GM23338 (cell line): ENCODE data around the gene NKD1.
A peak's percentile ranks its signal among the peaks of the same experiment; 100 is the strongest.

ENCODE experiments used
- CREB1 ChIP-seq: fragments of 250-450 bp; sonication (Bioruptor Pico); IDR thresholded peaks from 2 replicates; pipeline ENCODE4 v1.5.0; 2020; ENCODE audit warnings: low read depth, mild to moderate bottlenecking, moderate library complexity
- ETS1 ChIP-seq: IDR thresholded peaks from 2 replicates; pipeline ENCODE4 v1.6.1; 2016; ENCODE audit warnings: antibody characterized with exemption
- EZH2 ChIP-seq: fragments of 200-600 bp; sonication (generic); IDR thresholded peaks from one replicate; pipeline ENCODE4 v1.8.0; 2017; ENCODE audit warnings: antibody characterized with exemption, mild to moderate bottlenecking, low read depth; ENCODE audit not compliant: unreplicated experiment
- EZH2phosphoT487 ChIP-seq: fragments of 200-600 bp; sonication (generic); IDR thresholded peaks from one replicate; pipeline ENCODE4 v1.8.1; 2018; ENCODE audit warnings: antibody characterized with exemption; ENCODE audit not compliant: unreplicated experiment
- JUNB ChIP-seq: IDR thresholded peaks from one replicate; pipeline ENCODE4 v1.6.1; 2016; ENCODE audit warnings: antibody characterized with exemption; ENCODE audit not compliant: unreplicated experiment
- NANOG ChIP-seq: IDR thresholded peaks from 2 replicates; pipeline ENCODE4 v1.6.1; 2016; ENCODE audit warnings: antibody characterized with exemption, borderline replicate concordance
- POLR2AphosphoS5 ChIP-seq: IDR thresholded peaks from 2 replicates; pipeline ENCODE4 v1.6.1; 2016; ENCODE audit warnings: antibody characterized with exemption, low read depth
- STAT1 ChIP-seq: IDR thresholded peaks from one replicate; pipeline ENCODE4 v1.6.1; 2016; ENCODE audit warnings: antibody characterized with exemption; ENCODE audit not compliant: unreplicated experiment
- ZNF114 ChIP-seq: fragments of 250-450 bp; sonication (Bioruptor Pico); IDR thresholded peaks from 2 replicates; pipeline ENCODE4 v1.5.0; 2020; ENCODE audit warnings: mild to moderate bottlenecking, moderate library complexity
- ZNF331 ChIP-seq: fragments of 250-450 bp; sonication (Bioruptor Pico); IDR thresholded peaks from 2 replicates; pipeline ENCODE4 v1.5.0; 2020; ENCODE audit warnings: low read depth, mild to moderate bottlenecking, moderate library complexity
- ZNF462 ChIP-seq: fragments of 250-450 bp; sonication (Bioruptor Pico); IDR thresholded peaks from 2 replicates; pipeline ENCODE4 v1.5.0; 2020; ENCODE audit warnings: mild to moderate bottlenecking, moderate library complexity
- TF ChIP-seq, protein P1 (sequence below), 2 experiments: fragments of 200-600 bp in 1 of 2; sonication (generic) in 1 of 2; conservative IDR thresholded peaks; 2 replicates each; pipeline versions ENCODE4 v1.5.1 to v1.6.1; 2016 to 2017; ENCODE audit warnings: antibody characterized with exemption in 2 of 2, low read depth in 2 of 2, mild to moderate bottlenecking in 2 of 2, moderate library complexity in 1 of 2
- TF ChIP-seq, protein P2 (sequence below): IDR thresholded peaks from one replicate; pipeline ENCODE4 v1.6.1; 2018; ENCODE audit warnings: antibody characterized with exemption; ENCODE audit not compliant: unreplicated experiment

- TF ChIP-seq, protein P1, sequence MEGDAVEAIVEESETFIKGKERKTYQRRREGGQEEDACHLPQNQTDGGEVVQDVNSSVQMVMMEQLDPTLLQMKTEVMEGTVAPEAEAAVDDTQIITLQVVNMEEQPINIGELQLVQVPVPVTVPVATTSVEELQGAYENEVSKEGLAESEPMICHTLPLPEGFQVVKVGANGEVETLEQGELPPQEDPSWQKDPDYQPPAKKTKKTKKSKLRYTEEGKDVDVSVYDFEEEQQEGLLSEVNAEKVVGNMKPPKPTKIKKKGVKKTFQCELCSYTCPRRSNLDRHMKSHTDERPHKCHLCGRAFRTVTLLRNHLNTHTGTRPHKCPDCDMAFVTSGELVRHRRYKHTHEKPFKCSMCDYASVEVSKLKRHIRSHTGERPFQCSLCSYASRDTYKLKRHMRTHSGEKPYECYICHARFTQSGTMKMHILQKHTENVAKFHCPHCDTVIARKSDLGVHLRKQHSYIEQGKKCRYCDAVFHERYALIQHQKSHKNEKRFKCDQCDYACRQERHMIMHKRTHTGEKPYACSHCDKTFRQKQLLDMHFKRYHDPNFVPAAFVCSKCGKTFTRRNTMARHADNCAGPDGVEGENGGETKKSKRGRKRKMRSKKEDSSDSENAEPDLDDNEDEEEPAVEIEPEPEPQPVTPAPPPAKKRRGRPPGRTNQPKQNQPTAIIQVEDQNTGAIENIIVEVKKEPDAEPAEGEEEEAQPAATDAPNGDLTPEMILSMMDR (conservative IDR thresholded peaks at IDR 0.05; ENCODE audit: low read depth in 2 of 2), result peak; percentile 35 to 63
- TF ChIP-seq, protein P2, sequence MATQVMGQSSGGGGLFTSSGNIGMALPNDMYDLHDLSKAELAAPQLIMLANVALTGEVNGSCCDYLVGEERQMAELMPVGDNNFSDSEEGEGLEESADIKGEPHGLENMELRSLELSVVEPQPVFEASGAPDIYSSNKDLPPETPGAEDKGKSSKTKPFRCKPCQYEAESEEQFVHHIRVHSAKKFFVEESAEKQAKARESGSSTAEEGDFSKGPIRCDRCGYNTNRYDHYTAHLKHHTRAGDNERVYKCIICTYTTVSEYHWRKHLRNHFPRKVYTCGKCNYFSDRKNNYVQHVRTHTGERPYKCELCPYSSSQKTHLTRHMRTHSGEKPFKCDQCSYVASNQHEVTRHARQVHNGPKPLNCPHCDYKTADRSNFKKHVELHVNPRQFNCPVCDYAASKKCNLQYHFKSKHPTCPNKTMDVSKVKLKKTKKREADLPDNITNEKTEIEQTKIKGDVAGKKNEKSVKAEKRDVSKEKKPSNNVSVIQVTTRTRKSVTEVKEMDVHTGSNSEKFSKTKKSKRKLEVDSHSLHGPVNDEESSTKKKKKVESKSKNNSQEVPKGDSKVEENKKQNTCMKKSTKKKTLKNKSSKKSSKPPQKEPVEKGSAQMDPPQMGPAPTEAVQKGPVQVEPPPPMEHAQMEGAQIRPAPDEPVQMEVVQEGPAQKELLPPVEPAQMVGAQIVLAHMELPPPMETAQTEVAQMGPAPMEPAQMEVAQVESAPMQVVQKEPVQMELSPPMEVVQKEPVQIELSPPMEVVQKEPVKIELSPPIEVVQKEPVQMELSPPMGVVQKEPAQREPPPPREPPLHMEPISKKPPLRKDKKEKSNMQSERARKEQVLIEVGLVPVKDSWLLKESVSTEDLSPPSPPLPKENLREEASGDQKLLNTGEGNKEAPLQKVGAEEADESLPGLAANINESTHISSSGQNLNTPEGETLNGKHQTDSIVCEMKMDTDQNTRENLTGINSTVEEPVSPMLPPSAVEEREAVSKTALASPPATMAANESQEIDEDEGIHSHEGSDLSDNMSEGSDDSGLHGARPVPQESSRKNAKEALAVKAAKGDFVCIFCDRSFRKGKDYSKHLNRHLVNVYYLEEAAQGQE, result no peak
- no peak for TF ChIP-seq CREB1 (CRISPR knock-in tag)
- no peak for TF ChIP-seq EZH2
- no peak for TF ChIP-seq EZH2phosphoT487
- no peak for TF ChIP-seq JUNB
- no peak for TF ChIP-seq POLR2AphosphoS5
- TF ChIP-seq ZNF331, result no peak
- TF ChIP-seq NANOG, result no peak
- no peak for TF ChIP-seq ZNF462 (CRISPR knock-in tag)
- TF ChIP-seq ETS1, result no peak
- no peak for TF ChIP-seq ZNF114 (CRISPR knock-in tag)
- no peak for TF ChIP-seq STAT1
Observed at GRCh38 chr16:50644729-50645128, 96.5 kb downstream of the NKD1 start.
